GM23248 (cell line): ENCODE results near the gene MAP1S. TPM values are rescaled to one million over a fixed set of nuclear protein-coding genes. Genes with fewer than 3 reads are reported as not detected.

Experiments
- DNase-seq: peaks from one replicate; pipeline ENCODE4 v3.0.0-alpha.2; 2015
- H2AFZ ChIP-seq: fragments of 200-600 bp; sonication (generic); 2 replicates; pipeline ENCODE4 v1.6.1; 2016; ENCODE audit warnings: antibody characterized with exemption
- H3F3A ChIP-seq: fragments of 200-600 bp; sonication (generic); 2 replicates; pipeline ENCODE4 v1.6.1; 2016; ENCODE audit warnings: mild to moderate bottlenecking, antibody characterized with exemption, mixed run types; ENCODE audit not compliant: insufficient read depth
- H3K27ac ChIP-seq: fragments of 200-600 bp; sonication (generic); 2 replicates; pipeline ENCODE4 v1.5.1; 2016; ENCODE audit warnings: mild to moderate bottlenecking
- H3K27me3 ChIP-seq: fragments of 200-600 bp; sonication (generic); replicated peaks from 2 replicates; pipeline ENCODE4 v1.6.1; 2016; ENCODE audit warnings: mild to moderate bottlenecking; ENCODE audit not compliant: insufficient read depth
- H3K36me3 ChIP-seq: fragments of 200-600 bp; sonication (generic); 2 replicates; pipeline ENCODE4 v1.6.1; 2016; ENCODE audit warnings: low read depth, mild to moderate bottlenecking
- H3K4me1 ChIP-seq: fragments of 200-600 bp; sonication (generic); 2 replicates; pipeline ENCODE4 v1.6.1; 2016; ENCODE audit warnings: mild to moderate bottlenecking; ENCODE audit not compliant: insufficient read depth
- H3K4me2 ChIP-seq: fragments of 200-600 bp; sonication (generic); one replicate; pipeline ENCODE4 v1.6.1; 2016; ENCODE audit warnings: mild to moderate bottlenecking; ENCODE audit not compliant: unreplicated experiment
- H3K4me3 ChIP-seq: fragments of 200-600 bp; sonication (generic); 2 replicates; pipeline ENCODE4 v1.5.1; 2016; ENCODE audit warnings: mild to moderate bottlenecking
- H3K79me2 ChIP-seq: fragments of 200-600 bp; sonication (generic); 2 replicates; pipeline ENCODE4 v1.6.1; 2016; ENCODE audit warnings: mild to moderate bottlenecking; ENCODE audit not compliant: insufficient read depth
- H3K9ac ChIP-seq: fragments of 200-600 bp; sonication (generic); 2 replicates; pipeline ENCODE4 v1.6.1; 2016; ENCODE audit warnings: mild to moderate bottlenecking
- H3K9me2 ChIP-seq: fragments of 200-600 bp; sonication (generic); 2 replicates; pipeline ENCODE4 v1.6.1; 2016; ENCODE audit warnings: mixed run types, mild to moderate bottlenecking, moderate library complexity; ENCODE audit not compliant: insufficient read depth
- H3K9me3 ChIP-seq: fragments of 200-600 bp; sonication (generic); one replicate; pipeline ENCODE4 v1.6.1; 2017; ENCODE audit warnings: low read depth
- H4K20me1 ChIP-seq: fragments of 200-600 bp; sonication (generic); 2 replicates; pipeline ENCODE4 v1.6.0; 2016; ENCODE audit not compliant: insufficient read depth
- EZH2 ChIP-seq: fragments of 200-600 bp; sonication (generic); IDR thresholded peaks from 2 replicates; pipeline ENCODE4 v1.6.1; 2018; ENCODE audit warnings: antibody characterized with exemption, mild to moderate bottlenecking; ENCODE audit not compliant: insufficient read depth, poor library complexity, severe bottlenecking
- EZH2phosphoT487 ChIP-seq: fragments of 200-600 bp; sonication (generic); IDR thresholded peaks from 2 replicates; pipeline ENCODE4 v1.6.1; 2018; ENCODE audit warnings: antibody characterized with exemption, moderate library complexity, mild to moderate bottlenecking, low read depth; ENCODE audit not compliant: insufficient read depth
- WGBS, 2 experiments: methylation state at CpG; one replicate each; pipeline ENCODE4 v1.1.6; 2015 to 2017; ENCODE audit warnings: low lambda C conversion rate in 2 of 2, low coverage in 1 of 2; ENCODE audit errors: missing lambda C conversion rate in 2 of 2; 5-methylcytosine and 5-hydroxymethylcytosine counted together
- in situ Hi-C: fragments of 300-500 bp; cut with MboI; formaldehyde crosslinking; loops from 2 replicates; pipeline ENCODE4 v1.15.0; 2020
- polyA plus RNA-seq: library from polyadenylated mRNA; unstranded; fragments of >200 nt; fragmentation: Nextera tagmentation; extraction: Ambion mirVana; gene quantifications from 2 replicates; pipeline ENCODE4 v1.2.1, GENCODE V29; 2016
- total RNA-seq: library from RNA; depleted of rRNA; stranded (reverse); fragments of >200 nt; shearing (Covaris generic); gene quantifications from 2 replicates; pipeline ENCODE4 v1.2.3, GENCODE V29; 2014

MAP1S gene
- total and polyA plus RNA-seq, 2 experiments from 2014 or later, result 37.1 to 44.8 TPM

GRCh38 chr19:17687857-17688784 lies 31.2 kb upstream of the MAP1S start, which contains the start of gene UNC13A:
UNC13A (minus strand) TSS chr19:17688354; CDS start chr19:17688199, 155 bp downstream.
- DNase-seq, result peak; percentile 58
- WGBS, 2 experiments, result 4 to 5% methylated on average over 44 to 55 of the region's 77 CpGs
- no peak within 1 kb of the TSS for H3K27ac ChIP-seq
- H3K9me2 ChIP-seq, result no peaks in the 10 kb centered on the region
- H2AFZ ChIP-seq, result no peak within 1 kb of the TSS
- H3K4me1 ChIP-seq, result 0 out of 2 replicates have a peak, but pooled peaks cover 4% of the 10 kb centered on the region
- no peak within 1 kb of the TSS for H3K9ac ChIP-seq
- H3K79me2 ChIP-seq, result no peaks in the 10 kb centered on the region
- no peaks in the 10 kb centered on the region for H3K9me3 ChIP-seq
- H3F3A ChIP-seq, result no peaks in the 10 kb centered on the region
- H3K4me3 ChIP-seq, result 0 out of 2 replicates have a peak within 1 kb of the TSS, but pooled peaks have one; percentile 23
- H4K20me1 ChIP-seq, result no peaks in the 10 kb centered on the region
- in situ Hi-C loops, result no loop called here
- no peak within 1 kb of the TSS for H3K4me2 ChIP-seq
- H3K27me3 ChIP-seq, result peaks cover 9% of the 10 kb centered on the region
- H3K36me3 ChIP-seq, result no peaks in the 10 kb centered on the region
- TF ChIP-seq EZH2phosphoT487, result no peak

GRCh38 chr19:17688853-17689595 lies 30.3 kb upstream of the MAP1S start:
- H3K9ac ChIP-seq, result no peak overlapping the region
- no peak overlapping the region for H2AFZ ChIP-seq
- no peaks in the 10 kb centered on the region for H3K9me3 ChIP-seq
- no peak for DNase-seq
- TF ChIP-seq EZH2phosphoT487 (no peak), EZH2 (no peak)
- in situ Hi-C loops, result no loop called here
- 0 out of 2 replicates have a peak, but pooled peaks cover 4% of the 10 kb centered on the region for H3K4me1 ChIP-seq
- H3K9me2 ChIP-seq, result no peaks in the 10 kb centered on the region
- no peak overlapping the region for H3K4me2 ChIP-seq
- H3K36me3 ChIP-seq, result no peaks in the 10 kb centered on the region
- no peaks in the 10 kb centered on the region for H3K79me2 ChIP-seq
- H4K20me1 ChIP-seq, result no peaks in the 10 kb centered on the region
- peaks cover 9% of the 10 kb centered on the region for H3K27me3 ChIP-seq
- H3K27ac ChIP-seq, result no peak overlapping the region
- no peaks in the 10 kb centered on the region for H3F3A ChIP-seq
- no peak overlapping the region for H3K4me3 ChIP-seq
- 42 to 49% methylated on average over 10 of the region's 10 CpGs for WGBS, 2 experiments

GRCh38 chr19:17692566-17692965 lies 26.7 kb upstream of the MAP1S start:
- Histone ChIP-seq H3K9me3 (no peaks in the 10 kb centered on the region), H3K27me3 (peaks cover 1% of the 10 kb centered on the region), H3F3A (no peaks in the 10 kb centered on the region), H3K36me3 (no peaks in the 10 kb centered on the region), H3K79me2 (no peaks in the 10 kb centered on the region), H4K20me1 (no peaks in the 10 kb centered on the region), H3K4me3 (no peak overlapping the region), H3K4me1 (no peaks in the 10 kb centered on the region), H2AFZ (no peak overlapping the region), H3K27ac (no peak overlapping the region), H3K9me2 (no peaks in the 10 kb centered on the region), H3K9ac (no peak overlapping the region), H3K4me2 (no peak overlapping the region)
- TF ChIP-seq EZH2 (no peak), EZH2phosphoT487 (no peak)
- WGBS, 2 experiments, result 28 to 29% methylated on average over 4 of the region's 4 CpGs
- in situ Hi-C loops, result no loop called here
- DNase-seq, result no peak

GRCh38 chr19:17695198-17695597 lies 24.1 kb upstream of the MAP1S start:
- Histone ChIP-seq H3K36me3 (no peaks in the 10 kb centered on the region), H3K27me3 (peaks cover 13% of the 10 kb centered on the region), H3K9me3 (no peaks in the 10 kb centered on the region), H3K79me2 (no peaks in the 10 kb centered on the region), H3K4me3 (no peak overlapping the region), H4K20me1 (no peaks in the 10 kb centered on the region), H3K9me2 (no peaks in the 10 kb centered on the region), H3K4me2 (no peak overlapping the region), H3K27ac (no peak overlapping the region), H2AFZ (no peak overlapping the region), H3K4me1 (no peaks in the 10 kb centered on the region), H3F3A (no peaks in the 10 kb centered on the region), H3K9ac (no peak overlapping the region)
- WGBS, 2 experiments, result 31 to 33% methylated on average over 2 of the region's 2 CpGs
- DNase-seq, result no peak
- TF ChIP-seq EZH2phosphoT487, result no peak
- no peak for TF ChIP-seq EZH2
- in situ Hi-C loops, result no loop called here
